ENCODE data around the gene IFNK. TPM values are rescaled to one million over a fixed set of nuclear protein-coding genes. Genes with fewer than 3 reads are reported as not detected.

The IFNK gene
- total RNA-seq, 1 experiment from 2014 or later = not detected

GRCh38 chr9:27523141-27523540 is 949 bp upstream of the IFNK start:
- no peak for DNase-seq (ENCODE audit: low read depth, low spot score)
- Histone ChIP-seq H3K9me3 (ENCODE audit: control insufficient read depth in 1 of 2, insufficient read depth in 1 of 2, low read depth in 1 of 2, low read length in 2 of 2) (no peaks in the 10 kb centered on the region), H3K27ac (ENCODE audit: low read depth, low read length) (no peak overlapping the region), H3K4me1 (ENCODE audit: control insufficient read depth in 1 of 2, insufficient read depth in 2 of 2, low read length in 2 of 2) (peaks cover 0 to 1% of the 10 kb centered on the region in 2 experiments; a peak in 1 of 4 replicates), H3K9ac (ENCODE audit: low read length) (no peak overlapping the region), H3K9me2 (ENCODE audit: insufficient read depth) (no peaks in the 10 kb centered on the region), H4K20me1 (ENCODE audit: insufficient read depth) (no peaks in the 10 kb centered on the region), H3K36me3 (ENCODE audit: control insufficient read depth in 1 of 2, insufficient read depth in 2 of 2, low read length in 2 of 2) (no peaks in the 10 kb centered on the region), H2AFZ (ENCODE audit: low read depth, low read length, poor library complexity, severe bottlenecking) (no peak overlapping the region), H3K4me2 (ENCODE audit: low read length) (no peak overlapping the region), H3K27me3 (ENCODE audit: insufficient read depth, low read length) (no peaks in the 10 kb centered on the region; the same call in 1 of the 2 replicates), H3K79me2 (ENCODE audit: insufficient read depth, low read length) (no peaks in the 10 kb centered on the region), H3K4me3 (replicated peaks in 1 of 2; ENCODE audit: low read depth in 1 of 2, low read length in 2 of 2) (no peak overlapping the region)
- TF ChIP-seq CTCF (IDR thresholded peaks at IDR 0.05 in 2 of 3, conservative IDR thresholded peaks at IDR 0.05 in 1 of 3; ENCODE audit: borderline replicate concordance in 1 of 3, insufficient read depth in 1 of 3, low read depth in 2 of 3, low read length in 2 of 3) = no peak
- no TSS peak for BruUV-seq (replicated peaks)
- intact Hi-C loops (cut with micrococcal nuclease) = no loop called here
- ChIA-PET CTCF (no interaction called here), RAD21 (ENCODE audit: low non-redundant PET in 1 of 2, low total read pairs in 2 of 2, uncharacterized antibody in 2 of 2, unreplicated experiment in 2 of 2) (no interaction called here), POLR2A (no interaction called here)
- ATAC-seq = no peak

- ChIA-PET POLR2A (no interaction called here), CTCF (interaction anchor here (0.9 to 1.7 kb wide), 2 partner anchors 14 to 194 kb away, joined by 3 to 7 read pairs; no protein-coding TSS in a partner anchor), RAD21 (ENCODE audit: low non-redundant PET in 1 of 2, low total read pairs in 2 of 2, uncharacterized antibody in 2 of 2, unreplicated experiment in 2 of 2) (no interaction called here)
- Histone ChIP-seq H3K79me2 (ENCODE audit: insufficient read depth, low read length) (no peaks in the 10 kb centered on the region), H3K4me1 (ENCODE audit: control insufficient read depth in 1 of 2, insufficient read depth in 2 of 2, low read length in 2 of 2) (peaks cover 0 to 16% of the 10 kb centered on the region in 2 experiments; a peak in 1 of 4 replicates), H3K4me3 (replicated peaks in 1 of 2; ENCODE audit: low read depth in 1 of 2, low read length in 2 of 2) (no peak overlapping the region), H3K9ac (ENCODE audit: low read length) (no peak overlapping the region), H2AFZ (ENCODE audit: low read depth, low read length, poor library complexity, severe bottlenecking) (no peak overlapping the region), H3K36me3 (ENCODE audit: control insufficient read depth in 1 of 2, insufficient read depth in 2 of 2, low read length in 2 of 2) (no peaks in the 10 kb centered on the region), H3K4me2 (ENCODE audit: low read length) (no peak overlapping the region; the same call in 1 of the 2 replicates), H3K27ac (ENCODE audit: low read depth, low read length) (no peak overlapping the region), H4K20me1 (ENCODE audit: insufficient read depth) (no peaks in the 10 kb centered on the region), H3K9me3 (ENCODE audit: control insufficient read depth in 1 of 2, insufficient read depth in 1 of 2, low read depth in 1 of 2, low read length in 2 of 2) (no peaks in the 10 kb centered on the region), H3K27me3 (ENCODE audit: insufficient read depth, low read length) (no peaks in the 10 kb centered on the region; the same call in 1 of the 2 replicates), H3K9me2 (ENCODE audit: insufficient read depth) (no peaks in the 10 kb centered on the region)
- BruUV-seq (replicated peaks) = no TSS peak
- DNase-seq (ENCODE audit: low read depth, low spot score) = no peak
- no peak for ATAC-seq
- intact Hi-C loops (cut with micrococcal nuclease) = no loop called here
- TF ChIP-seq MAX (IDR thresholded peaks at IDR 0.05) (no peak), JUND (IDR thresholded peaks at IDR 0.05) (no peak), EZH2phosphoT487 (IDR thresholded peaks at IDR 0.05; ENCODE audit: borderline replicate concordance) (no peak), CEBPB (IDR thresholded peaks at IDR 0.05; ENCODE audit: low read depth) (no peak), YY1 (IDR thresholded peaks at IDR 0.05; ENCODE audit: extremely low read depth, insufficient replicate concordance, low read depth, low read length) (no peak), ZFX (IDR thresholded peaks at IDR 0.05) (no peak), REST (IDR thresholded peaks at IDR 0.05; ENCODE audit: low read depth) (no peak), ZBTB33 (IDR thresholded peaks at IDR 0.05; ENCODE audit: extremely low read depth, insufficient replicate concordance, low read length) (no peak), ZNF274 (IDR thresholded peaks at IDR 0.05; ENCODE audit: low read depth, low read length) (no peak), CBX3 (IDR thresholded peaks at IDR 0.05; ENCODE audit: low read depth) (no peak), POLR2A (IDR thresholded peaks at IDR 0.05; ENCODE audit: borderline replicate concordance, extremely low read depth, insufficient read depth, insufficient read length) (no peak), FOSL1 (IDR thresholded peaks at IDR 0.05; ENCODE audit: low read depth) (no peak)
These were observed 3.6 kb downstream of the IFNK start for GRCh38 chr9:27527702-27528075.
